MCF 10A (cell line): ENCODE results near the gene MRPS2. TPM values are rescaled to one million over a fixed set of nuclear protein-coding genes. Genes with fewer than 3 reads are reported as not detected.
"Not testable (repeated sequence)": the region's sequence is repeated elsewhere in the genome, so short reads cannot be mapped to it uniquely, and the experiment has no call there.

ENCODE experiments used
- BruUV-seq: library from RNA; stranded (reverse); fragments of 400-500 nt; replicated peaks from 2 replicates; lab custom pipeline; 2021; lab: Mats Ljungman, UMichigan
- CTCF ChIA-PET: fragments of 300-600 bp; sonication (Branson Sonifier 250); formaldehyde crosslinking; extraction: SDS; loops from one replicate; lab custom pipeline; 2021; ENCODE audit warnings: antibody characterized with exemption, inconsistent platforms; lab: Yijun Ruan, JAX
- POLR2A ChIA-PET: fragments of 300-600, 350-650 bp; sonication (Branson Sonifier 250); formaldehyde crosslinking; extraction: SDS; loops from one replicate; lab custom pipeline; 2020; ENCODE audit warnings: antibody characterized with exemption, inconsistent platforms; lab: Yijun Ruan, JAX
- DNase-seq: peaks from one replicate; pipeline ENCODE4 v3.0.0-alpha.2; 2018; ENCODE audit not compliant: unreplicated experiment
- H3K27ac Mint-ChIP-seq: one replicate; pipeline ENCODE4 v1.8.0; 2022; ENCODE audit warnings: mild to moderate bottlenecking, low read depth, mixed read lengths; ENCODE audit not compliant: unreplicated experiment
- H3K27me3 Mint-ChIP-seq: one replicate; pipeline ENCODE4 v1.8.0; 2022; ENCODE audit warnings: mixed read lengths; ENCODE audit not compliant: insufficient read depth, unreplicated experiment
- H3K36me3 Mint-ChIP-seq: one replicate; pipeline ENCODE4 v1.8.0; 2022; ENCODE audit warnings: mild to moderate bottlenecking, moderate library complexity, mixed read lengths; ENCODE audit not compliant: insufficient read depth, unreplicated experiment
- H3K4me1 Mint-ChIP-seq: one replicate; pipeline ENCODE4 v1.8.0; 2022; ENCODE audit warnings: mixed read lengths; ENCODE audit not compliant: insufficient read depth, unreplicated experiment
- H3K4me3 Mint-ChIP-seq: one replicate; pipeline ENCODE4 v1.8.0; 2022; ENCODE audit warnings: mild to moderate bottlenecking, moderate library complexity, mixed read lengths; ENCODE audit not compliant: unreplicated experiment
- H3K9me3 Mint-ChIP-seq: one replicate; pipeline ENCODE4 v1.8.0; 2022; ENCODE audit warnings: mixed read lengths; ENCODE audit not compliant: unreplicated experiment
- intact Hi-C: fragments of 100-400 bp; cut with micrococcal nuclease; formaldehyde crosslinking; loops from 2 replicates; pipeline ENCODE4 v1.14.1; 2022
- total RNA-seq: library from RNA; stranded (reverse); gene quantifications from 2 replicates; pipeline ENCODE4 v1.2.3, GENCODE V29; 2022
- TF ChIP-seq, protein P1 (sequence below): fragments of 200-600 bp; IDR thresholded peaks from one replicate; pipeline ENCODE4 v1.8.0; 2022; ENCODE audit warnings: antibody characterized with exemption, mild to moderate bottlenecking; ENCODE audit not compliant: unreplicated experiment

The MRPS2 gene
- total RNA-seq, 1 experiment from 2014 or later, result 45.8 TPM

DNA sequence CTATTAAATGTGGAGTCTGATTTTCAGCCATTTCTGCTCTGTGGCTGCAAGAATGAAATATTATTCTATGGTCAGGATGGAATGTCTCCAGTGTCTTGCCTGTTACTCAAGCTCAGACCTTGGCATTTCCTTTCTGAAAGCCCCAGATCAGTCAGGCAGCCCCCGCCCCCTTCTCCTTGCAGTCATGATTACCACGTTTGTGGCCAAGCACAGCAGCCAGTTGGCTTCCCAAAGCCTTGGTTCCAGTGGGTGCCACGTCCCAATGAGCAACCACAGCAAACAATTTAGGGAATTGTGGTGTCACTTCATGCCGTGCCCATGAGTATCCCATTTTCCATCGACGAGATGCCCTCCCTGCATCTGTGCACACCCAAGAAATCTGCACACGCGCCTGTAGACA, 35.7 kb downstream of the MRPS2 start:
- intact Hi-C loops, result no loop called here
- TF ChIP-seq, protein P1, sequence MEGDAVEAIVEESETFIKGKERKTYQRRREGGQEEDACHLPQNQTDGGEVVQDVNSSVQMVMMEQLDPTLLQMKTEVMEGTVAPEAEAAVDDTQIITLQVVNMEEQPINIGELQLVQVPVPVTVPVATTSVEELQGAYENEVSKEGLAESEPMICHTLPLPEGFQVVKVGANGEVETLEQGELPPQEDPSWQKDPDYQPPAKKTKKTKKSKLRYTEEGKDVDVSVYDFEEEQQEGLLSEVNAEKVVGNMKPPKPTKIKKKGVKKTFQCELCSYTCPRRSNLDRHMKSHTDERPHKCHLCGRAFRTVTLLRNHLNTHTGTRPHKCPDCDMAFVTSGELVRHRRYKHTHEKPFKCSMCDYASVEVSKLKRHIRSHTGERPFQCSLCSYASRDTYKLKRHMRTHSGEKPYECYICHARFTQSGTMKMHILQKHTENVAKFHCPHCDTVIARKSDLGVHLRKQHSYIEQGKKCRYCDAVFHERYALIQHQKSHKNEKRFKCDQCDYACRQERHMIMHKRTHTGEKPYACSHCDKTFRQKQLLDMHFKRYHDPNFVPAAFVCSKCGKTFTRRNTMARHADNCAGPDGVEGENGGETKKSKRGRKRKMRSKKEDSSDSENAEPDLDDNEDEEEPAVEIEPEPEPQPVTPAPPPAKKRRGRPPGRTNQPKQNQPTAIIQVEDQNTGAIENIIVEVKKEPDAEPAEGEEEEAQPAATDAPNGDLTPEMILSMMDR, result no peak
- BruUV-seq, result no TSS peak
- Mint-ChIP-seq H3K36me3 (no peaks in the 10 kb centered on the region), H3K4me1 (no peaks in the 10 kb centered on the region), H3K27ac (no peak overlapping the region), H3K4me3 (no peak overlapping the region), H3K27me3 (peaks cover 70% of the 10 kb centered on the region), H3K9me3 (no peaks in the 10 kb centered on the region)
- no peak for DNase-seq
- ChIA-PET CTCF (interaction anchor here (0.6 kb wide), 1 partner anchor 756 kb away, joined by 3 read pairs; no protein-coding TSS in a partner anchor), POLR2A (no interaction called here)

DNA sequence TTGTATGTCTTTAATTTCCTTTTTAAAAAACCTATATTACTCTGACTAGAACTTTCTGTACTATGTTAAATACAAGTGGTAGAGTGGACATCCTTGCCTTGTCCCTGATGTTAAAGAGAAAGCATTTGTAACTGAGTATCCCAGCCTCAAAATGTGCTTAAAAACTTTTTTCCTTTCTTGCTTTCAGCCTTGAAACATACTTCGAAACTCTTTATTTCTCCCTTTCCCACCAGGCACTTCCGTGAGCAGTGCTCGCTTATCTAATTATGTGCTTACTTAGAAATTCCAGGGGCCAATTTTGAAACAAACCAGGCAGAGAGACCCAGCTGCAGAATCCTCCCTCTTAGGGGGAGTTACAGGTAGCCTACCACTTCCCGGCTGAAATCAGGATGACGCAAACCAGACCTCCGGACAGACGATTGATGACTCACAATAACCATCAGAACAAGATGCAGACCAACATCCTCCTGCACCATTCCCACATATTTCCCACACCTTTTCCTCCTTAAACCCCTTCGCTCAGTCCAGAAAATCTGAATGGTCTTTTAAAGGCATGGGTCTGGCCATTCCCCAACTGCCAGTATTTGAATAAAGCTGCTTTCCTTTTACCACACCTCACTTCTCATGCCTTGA, 42.9 kb downstream of the MRPS2 start:
- POLR2A ChIA-PET, H3K27ac Mint-ChIP-seq, CTCF ChIA-PET, intact Hi-C loops, BruUV-seq, H3K9me3 Mint-ChIP-seq, H3K36me3 Mint-ChIP-seq, H3K4me3 Mint-ChIP-seq, H3K4me1 Mint-ChIP-seq: not testable (repeated sequence)
- DNase-seq, result peak; percentile 41
- peaks cover 68% of the 10 kb centered on the region for H3K27me3 Mint-ChIP-seq

DNA sequence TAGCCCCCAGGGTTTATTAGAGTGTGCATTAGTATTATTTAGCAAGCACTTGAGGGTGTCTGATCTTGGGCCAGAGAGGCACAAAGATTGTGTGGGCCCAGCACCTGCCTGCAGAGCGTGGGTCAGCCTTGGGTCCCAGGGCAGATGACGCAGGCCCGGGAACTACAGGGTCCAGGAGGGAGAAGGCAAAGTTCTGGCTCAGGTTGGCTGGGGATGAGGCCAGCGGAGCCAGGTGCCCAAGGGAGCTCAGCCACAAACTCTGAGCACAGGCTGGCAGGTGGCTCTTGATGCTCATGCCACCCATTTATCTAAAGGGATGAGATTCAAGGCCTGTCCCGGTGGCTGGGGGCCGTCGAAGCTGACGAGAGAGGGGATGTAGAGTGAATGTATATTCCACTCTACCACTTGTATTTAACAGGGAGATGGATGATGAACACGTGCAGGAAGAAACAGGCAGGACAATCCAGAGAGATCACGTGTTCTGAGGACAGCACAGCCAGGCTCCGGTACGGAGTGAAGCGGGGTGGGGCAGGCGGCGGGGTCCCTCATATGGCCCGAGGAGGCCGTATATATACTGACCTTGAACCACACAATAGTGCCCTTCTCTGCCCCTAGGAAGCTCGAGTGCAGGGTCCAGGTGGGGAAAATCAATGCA, 44.6 kb downstream of the MRPS2 start:
- DNase-seq, result no peak
- intact Hi-C loops, result no loop called here
- no peaks in the 10 kb centered on the region for H3K36me3 Mint-ChIP-seq
- ChIA-PET POLR2A (interaction anchor here (0.7 kb wide), 1 partner anchor 16 kb away, joined by 3 read pairs; no protein-coding TSS in a partner anchor), CTCF (no interaction called here)
- peaks cover 50% of the 10 kb centered on the region for H3K27me3 Mint-ChIP-seq
- H3K27ac Mint-ChIP-seq, result no peak overlapping the region
- H3K4me1 Mint-ChIP-seq, result peaks cover 5% of the 10 kb centered on the region
- BruUV-seq, result no TSS peak
- H3K9me3 Mint-ChIP-seq, result no peaks in the 10 kb centered on the region
- H3K4me3 Mint-ChIP-seq, result no peak overlapping the region
- TF ChIP-seq, protein P1, result no peak

DNA sequence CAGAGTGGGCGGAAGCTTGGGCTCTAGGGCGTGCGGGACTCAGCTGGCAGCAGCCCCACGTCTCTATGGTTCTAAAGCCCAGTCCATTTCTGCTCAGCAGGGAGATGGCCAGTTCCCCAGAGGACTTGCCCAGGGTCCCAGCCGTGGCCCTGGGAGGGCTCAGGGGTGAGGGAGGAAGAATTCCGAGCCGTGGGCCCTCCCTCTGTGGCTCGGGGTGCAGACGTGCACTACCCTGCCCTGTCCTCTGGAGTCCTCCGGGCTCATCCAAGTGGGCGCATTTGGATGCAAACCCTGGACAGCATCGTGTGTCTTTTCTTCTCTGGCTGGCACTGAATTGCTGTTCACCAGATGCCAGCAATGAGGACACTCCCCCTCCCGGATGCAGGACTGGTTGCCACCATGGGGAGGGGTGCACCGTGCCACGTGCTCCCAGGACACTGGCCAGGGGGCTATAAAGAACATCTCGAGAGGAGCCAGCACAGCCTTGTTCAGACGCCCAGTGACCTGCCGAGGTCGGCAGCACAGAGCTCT, 45.2 kb downstream of the MRPS2 start, which contains the start of gene OBP2A:
OBP2A (plus strand) TSS at position 481 of the 531 bp plus-strand sequence. CDS start 55 bp downstream, outside the sequence.
- H3K4me1 Mint-ChIP-seq, intact Hi-C loops, POLR2A ChIA-PET, BruUV-seq, H3K9me3 Mint-ChIP-seq, H3K4me3 Mint-ChIP-seq, H3K27ac Mint-ChIP-seq, H3K36me3 Mint-ChIP-seq, CTCF ChIA-PET, DNase-seq: not testable (repeated sequence)
- peaks cover 44% of the 10 kb centered on the region for H3K27me3 Mint-ChIP-seq

DNA sequence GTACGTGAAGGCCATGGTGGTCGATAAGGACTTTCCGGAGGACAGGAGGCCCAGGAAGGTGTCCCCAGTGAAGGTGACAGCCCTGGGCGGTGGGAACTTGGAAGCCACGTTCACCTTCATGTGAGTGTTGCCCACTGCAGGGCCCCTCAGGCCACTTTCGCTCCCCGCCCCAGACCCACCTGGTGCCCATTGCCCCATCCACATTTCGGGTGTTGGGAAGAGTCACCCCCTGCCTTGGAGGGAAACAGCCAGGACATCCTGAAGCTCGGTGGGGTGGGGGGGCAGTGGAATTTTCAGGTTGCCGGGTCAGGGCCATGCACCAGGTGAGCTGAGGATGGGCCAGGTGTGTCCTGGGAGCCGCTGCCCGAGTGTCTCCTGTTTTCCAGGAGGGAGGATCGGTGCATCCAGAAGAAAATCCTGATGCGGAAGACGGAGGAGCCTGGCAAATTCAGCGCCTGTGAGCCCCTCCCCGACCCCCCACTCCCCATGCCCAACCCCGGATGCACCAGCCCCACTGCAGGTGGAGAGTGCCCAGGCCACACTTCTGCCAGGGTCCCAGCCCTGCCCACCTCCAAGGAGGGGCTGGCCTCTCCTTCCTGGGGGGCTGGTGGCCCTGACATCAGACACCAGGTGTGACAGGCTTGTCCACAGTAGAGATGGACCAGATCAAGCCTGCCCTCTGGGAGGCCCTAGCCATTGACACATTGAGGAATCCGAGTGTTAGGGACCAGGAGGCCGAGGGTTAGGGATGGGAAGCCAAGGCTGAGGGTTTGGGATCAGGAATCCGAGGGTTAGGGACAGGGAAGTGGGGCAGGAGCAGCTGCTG, 46.5 kb downstream of the MRPS2 start:
- H3K4me3 Mint-ChIP-seq, DNase-seq, H3K4me1 Mint-ChIP-seq, H3K9me3 Mint-ChIP-seq, BruUV-seq, POLR2A ChIA-PET, H3K36me3 Mint-ChIP-seq, CTCF ChIA-PET, H3K27ac Mint-ChIP-seq, intact Hi-C loops: not testable (repeated sequence)
- H3K27me3 Mint-ChIP-seq, result peaks cover 31% of the 10 kb centered on the region
